Stimulated activated CD4-positive, alpha-beta T cell treated with anti-CD3 and anti-CD28 coated beads, Interleukin-15, amount 100 ng/mL, for 24 hours (primary cell): ENCODE measurements around the gene SFMBT1.

Experiments
- DNase-seq: peaks from one replicate; pipeline ENCODE4 v3.0.0-alpha.2; 2020

The SFMBT1 gene

GRCh38 chr3:52879090-52879489, 166.8 kb downstream of the SFMBT1 start:
- DNase-seq, result no peak

- no peak for DNase-seq
These were observed 168.8 kb downstream of the SFMBT1 start for GRCh38 chr3:52877085-52877484.

DNA sequence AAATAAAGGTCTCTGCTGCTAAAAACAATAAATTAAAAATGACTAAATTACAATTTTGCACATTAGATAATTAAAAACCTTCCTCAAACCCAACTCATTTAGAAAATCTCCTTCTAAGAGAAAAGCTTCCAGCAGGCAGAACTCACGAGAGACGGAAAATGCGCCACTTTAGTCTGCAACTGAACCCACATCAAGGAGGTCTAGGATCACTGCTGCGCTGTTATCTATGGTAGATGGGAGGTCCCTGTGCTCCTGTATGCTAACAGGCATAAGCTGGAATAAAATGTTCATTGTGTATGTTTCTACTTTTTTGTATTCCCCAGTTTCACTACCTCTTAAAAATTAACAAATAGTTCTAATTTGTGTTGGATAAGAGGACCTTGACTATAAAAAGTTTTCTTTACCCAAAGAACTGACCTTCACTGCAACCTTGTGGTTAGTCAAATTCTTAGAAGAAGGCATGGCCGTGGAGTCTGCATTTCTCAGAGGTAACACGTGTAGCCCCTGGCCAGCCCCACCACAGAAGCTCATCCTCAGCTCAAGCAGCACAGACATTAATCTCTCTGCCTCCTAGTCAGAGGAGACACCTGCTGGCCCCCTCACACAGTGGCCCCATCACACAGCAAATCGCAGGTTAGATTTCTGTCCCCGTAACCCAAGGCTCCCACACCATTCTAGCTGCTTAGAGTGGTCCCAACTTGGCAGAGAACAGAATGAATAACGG, 170.8 kb downstream of the SFMBT1 start:
- no peak for DNase-seq

DNA sequence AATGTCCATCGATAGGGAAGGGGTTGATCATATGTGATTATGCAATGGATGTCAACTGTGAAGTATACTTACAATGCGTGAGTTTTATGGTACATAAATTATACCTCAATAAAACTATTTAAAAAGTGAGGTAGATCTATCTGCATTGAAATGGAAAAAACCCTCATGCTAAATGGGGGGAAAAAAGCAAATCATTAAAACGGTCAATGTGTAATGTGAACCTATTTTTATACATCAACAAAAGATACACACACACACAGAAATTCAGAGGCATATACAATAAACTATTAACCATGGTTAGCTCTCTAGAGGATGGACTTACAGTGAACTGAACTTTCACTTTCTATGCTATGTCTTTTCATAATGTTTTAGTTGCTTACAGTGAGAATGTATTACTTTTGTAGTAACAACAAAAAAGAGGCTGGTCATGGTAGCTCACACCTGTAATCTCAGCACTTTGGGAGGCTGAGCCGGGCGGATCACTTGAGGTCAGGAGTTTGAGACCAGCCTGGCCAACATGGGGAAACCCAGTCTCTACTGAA, 171.6 kb downstream of the SFMBT1 start:
- no peak for DNase-seq

GRCh38 chr3:52873433-52874159, 172.3 kb downstream of the SFMBT1 start:
- no peak for DNase-seq

- DNase-seq, result no peak
These were observed 173.6 kb downstream of the SFMBT1 start for GRCh38 chr3:52872245-52872644.

- DNase-seq, result no peak
These were observed 174.1 kb downstream of the SFMBT1 start for GRCh38 chr3:52871761-52872160.

DNA sequence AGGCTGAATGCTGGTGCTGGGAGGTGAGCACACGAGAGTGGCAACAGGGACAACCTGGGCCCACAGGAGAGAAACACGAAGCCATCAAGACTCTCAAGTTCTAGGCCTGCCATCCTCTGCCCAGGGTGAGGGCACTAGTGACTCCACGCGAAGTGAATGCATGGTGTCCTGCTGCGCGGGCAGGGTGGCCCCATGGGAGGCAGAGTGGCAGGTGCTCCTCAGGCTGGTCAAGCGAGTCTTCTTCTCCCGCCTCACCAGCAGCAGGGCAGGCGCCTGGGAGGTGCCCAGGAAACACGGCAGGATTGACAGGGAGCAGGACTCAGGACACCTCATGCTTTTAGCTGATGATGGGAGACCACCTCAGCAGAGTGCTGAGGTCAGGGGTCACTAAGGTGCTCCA, 175.4 kb downstream of the SFMBT1 start:
- no peak for DNase-seq

DNA sequence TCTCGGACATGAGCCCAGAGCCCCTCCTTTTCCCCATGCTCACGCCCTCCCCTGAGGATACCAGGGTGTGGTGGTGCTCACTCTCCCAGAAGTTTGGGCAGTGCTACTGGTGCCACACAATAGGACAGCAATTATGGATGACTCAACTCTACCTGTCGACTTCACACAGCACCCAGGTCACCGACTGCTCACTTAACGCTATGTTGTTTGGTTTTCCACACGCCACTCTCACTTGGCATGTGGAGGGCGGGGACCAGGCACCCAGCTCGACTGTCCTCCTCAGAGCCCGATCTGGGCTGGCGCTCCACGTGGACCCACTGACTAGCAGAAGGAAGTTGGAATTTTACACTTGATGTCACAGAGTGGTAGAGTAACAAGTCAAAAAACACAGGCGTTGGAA, 179.4 kb downstream of the SFMBT1 start:
- DNase-seq, result no peak

DNA sequence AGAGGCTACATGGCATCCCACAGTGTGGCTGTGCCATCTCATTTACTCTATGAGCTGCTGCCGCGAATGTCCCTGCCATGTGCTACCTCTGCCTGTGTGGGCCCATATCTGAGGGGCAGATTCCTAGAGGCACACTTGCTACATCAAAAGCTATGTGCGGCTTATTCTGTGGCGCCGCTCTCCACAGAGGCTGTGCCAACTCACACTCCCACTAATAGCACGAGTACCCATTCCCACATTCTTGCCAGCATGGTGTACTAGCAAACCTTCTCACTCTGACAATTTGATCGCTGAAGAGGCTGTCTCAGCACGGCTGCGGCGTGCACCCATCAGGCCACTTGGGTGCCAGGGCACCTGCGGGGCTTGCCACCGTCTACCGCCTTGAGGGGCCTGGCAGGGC, 179.9 kb downstream of the SFMBT1 start:
- no peak for DNase-seq

- no peak for DNase-seq
These were observed 185.5 kb downstream of the SFMBT1 start for GRCh38 chr3:52860424-52860768.

GRCh38 chr3:52859686-52860423, 186.0 kb downstream of the SFMBT1 start:
- DNase-seq, result no peak

DNA sequence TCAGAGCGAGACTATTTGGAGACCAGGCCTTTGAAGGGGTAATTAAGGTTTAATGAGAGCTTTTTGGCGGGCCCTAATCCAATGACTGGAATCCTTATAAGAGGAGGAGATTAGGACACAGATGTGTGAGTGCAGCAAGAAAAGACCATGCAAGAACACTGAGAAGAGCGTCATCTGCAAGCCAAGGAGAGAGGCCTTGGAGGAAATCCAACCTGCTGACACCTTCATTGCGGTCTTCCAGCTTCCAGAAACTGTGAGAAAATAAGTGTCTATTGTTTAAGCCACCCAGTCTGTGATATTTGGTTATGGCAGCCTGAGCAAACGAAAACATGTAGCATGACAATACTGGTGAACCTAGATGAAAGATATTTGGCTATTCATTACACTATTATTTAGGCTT, 188.0 kb downstream of the SFMBT1 start:
- DNase-seq, result no peak

DNA sequence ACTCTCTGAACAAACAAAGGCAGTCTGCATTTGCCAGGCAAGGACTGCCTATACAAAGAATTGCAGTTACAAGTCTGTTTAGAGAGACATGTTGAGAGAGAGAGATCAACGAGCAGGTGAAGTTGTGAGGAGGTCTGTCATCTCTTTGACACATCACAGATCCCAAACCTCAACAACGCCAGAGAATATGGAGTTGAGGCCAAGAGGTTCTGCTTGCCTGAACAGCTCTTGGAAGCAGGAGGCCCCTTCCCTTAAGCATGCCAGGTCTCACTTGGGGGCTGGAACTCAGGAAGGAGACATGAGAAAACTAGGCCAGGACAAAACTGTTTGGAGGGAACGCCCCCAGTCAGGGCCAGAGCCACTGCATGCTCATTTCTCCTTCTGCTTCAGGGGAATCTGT, 188.7 kb downstream of the SFMBT1 start:
- DNase-seq, result no peak

DNA sequence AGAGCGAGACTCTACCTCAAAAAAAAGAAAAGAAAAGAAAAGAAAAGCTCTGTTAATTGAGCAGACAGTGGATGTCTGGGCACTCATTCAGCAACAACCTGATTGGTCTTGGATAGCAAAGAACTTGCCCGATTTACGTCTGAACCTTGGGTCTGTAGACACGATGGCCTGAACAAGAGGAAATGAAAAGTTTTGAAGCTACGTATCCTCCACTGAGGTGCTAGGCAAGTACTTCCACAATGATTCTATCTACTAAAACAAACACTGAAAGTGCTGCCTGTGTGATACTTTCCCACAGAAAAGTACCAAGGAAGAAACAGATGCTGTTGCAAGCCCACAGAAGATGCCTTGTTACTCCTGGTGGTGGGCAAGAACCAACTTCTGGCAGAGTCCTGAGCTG, 189.2 kb downstream of the SFMBT1 start:
- no peak for DNase-seq

DNA sequence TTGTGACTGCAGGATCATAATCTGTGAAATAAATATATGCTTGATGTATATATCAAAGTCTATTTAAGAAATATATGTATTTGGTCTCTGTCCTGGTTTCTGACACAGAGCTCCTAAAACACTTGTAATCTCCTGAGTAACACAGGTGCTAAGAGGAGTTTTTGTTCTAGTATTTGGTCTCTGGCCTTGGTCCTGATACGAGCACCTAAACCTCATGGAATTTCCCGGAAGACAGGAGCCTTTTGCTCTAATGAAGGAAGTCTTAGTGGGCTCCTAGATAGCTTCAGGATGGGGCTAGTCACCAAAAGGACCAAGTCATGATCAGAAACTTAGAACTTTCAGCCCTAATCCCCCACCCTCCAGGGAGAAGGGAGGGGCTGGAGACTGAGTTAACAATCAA, 191.9 kb downstream of the SFMBT1 start:
- no peak for DNase-seq
